Muscle of leg (tissue), 11 donors: ENCODE data around the gene SPINK14. TPM values are rescaled to one million over a fixed set of nuclear protein-coding genes. Genes with fewer than 3 reads are reported as not detected.

ENCODE experiments used
- DNase-seq: peaks from one replicate; pipeline ENCODE4 v3.0.0; 2013
- H3K27ac ChIP-seq: one replicate; pipeline ENCODE4 v1.5.1; 2013; ENCODE audit warnings: mild to moderate bottlenecking, low read length, control low read depth
- H3K27me3 ChIP-seq: one replicate; pipeline ENCODE4 v1.6.1; 2013; ENCODE audit warnings: low read length; ENCODE audit not compliant: control insufficient read depth, insufficient read depth
- H3K36me3 ChIP-seq: one replicate; pipeline ENCODE4 v1.6.1; 2013; ENCODE audit warnings: low read length; ENCODE audit not compliant: control insufficient read depth, insufficient read depth
- H3K4me1 ChIP-seq: one replicate; pipeline ENCODE4 v1.6.1; 2013; ENCODE audit warnings: low read length; ENCODE audit not compliant: control insufficient read depth, insufficient read depth
- H3K4me3 ChIP-seq: one replicate; pipeline ENCODE4 v1.5.1; 2013; ENCODE audit warnings: low read length, control low read depth
- H3K9me3 ChIP-seq: replicated peaks from 2 replicates; pipeline ENCODE4 v1.6.1; 2013; ENCODE audit warnings: low read depth, low read length; ENCODE audit not compliant: control insufficient read depth
- WGBS: methylation state at CpG from one replicate; pipeline ENCODE4 v1.1.5; 2013; ENCODE audit warnings: missing lambda C conversion rate; ENCODE audit not compliant: insufficient coverage; 5-methylcytosine and 5-hydroxymethylcytosine counted together
- polyA plus RNA-seq, 8 donors: library from polyadenylated mRNA; unstranded; fragments of 120-200 nt; gene quantifications; one replicate each; pipeline versions ENCODE4 v1.2.1 to v1.2.3, GENCODE V29; 2013; ENCODE audit warnings: inconsistent platforms in 1 of 8, low replicate concordance in 1 of 8; ENCODE audit not compliant: insufficient read length in 8 of 8, insufficient read depth in 1 of 8
- total RNA-seq: library from RNA; stranded (reverse); fragments of 120-200 nt; gene quantifications from one replicate; pipeline ENCODE4 v1.2.4, GENCODE V29; 2013

SPINK14 gene
- total and polyA plus RNA-seq, 9 donors = not detected

- Histone ChIP-seq H3K27me3 (no peaks in the 10 kb centered on the region), H3K9me3 (no peaks in the 10 kb centered on the region), H3K36me3 (no peaks in the 10 kb centered on the region), H3K27ac (no peak overlapping the region), H3K4me1 (no peaks in the 10 kb centered on the region), H3K4me3 (no peak overlapping the region)
- WGBS = no CpG with 5 or more reads among the region's 1 CpG
- DNase-seq = no peak
Measured at GRCh38 chr5:148191010-148191409, 22.7 kb downstream of the SPINK14 start.

- WGBS = no CpG with 5 or more reads among the region's 1 CpG
- Histone ChIP-seq H3K27me3 (no peaks in the 10 kb centered on the region), H3K4me3 (no peak overlapping the region), H3K36me3 (no peaks in the 10 kb centered on the region), H3K27ac (no peak overlapping the region), H3K4me1 (no peaks in the 10 kb centered on the region), H3K9me3 (no peaks in the 10 kb centered on the region)
- DNase-seq = no peak
Measured at GRCh38 chr5:148193202-148193601, 24.9 kb downstream of the SPINK14 start.

- no CpG with 5 or more reads among the region's 2 CpGs for WGBS
- no peak overlapping the region for H3K27ac ChIP-seq
Measured at GRCh38 chr5:148201151-148201550, 32.8 kb downstream of the SPINK14 start.

DNA sequence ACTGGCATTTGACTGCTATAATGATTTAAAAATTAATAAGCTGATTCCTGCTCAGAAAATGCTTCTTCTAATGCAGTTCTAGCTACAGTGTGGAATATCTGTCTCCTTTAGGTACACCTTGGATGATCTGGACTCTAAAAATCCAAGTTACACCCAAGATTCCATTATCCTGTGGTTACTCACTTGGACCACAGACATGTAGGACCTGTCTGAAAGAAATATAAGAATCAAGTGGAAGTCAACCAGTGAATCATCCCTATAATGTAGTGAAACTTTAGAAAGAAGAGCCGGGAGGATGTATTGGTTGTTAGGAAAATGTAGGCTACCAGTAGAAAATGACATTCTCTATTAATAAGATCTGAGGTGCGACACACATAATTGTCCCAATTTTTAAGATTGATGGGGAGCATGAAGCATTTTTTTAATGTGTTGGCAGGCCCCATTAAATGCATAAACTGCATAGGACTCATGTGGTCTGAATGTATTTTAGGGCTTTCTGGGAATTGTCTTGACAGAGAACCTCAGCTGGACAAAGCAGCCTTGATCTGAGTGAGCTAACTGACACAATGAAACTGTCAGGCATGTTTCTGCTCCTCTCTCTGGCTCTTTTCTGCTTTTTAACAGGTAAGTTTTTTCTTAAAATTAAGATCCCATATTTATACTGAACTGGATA lies 34.3 kb downstream of the SPINK14 start, which contains the start of gene SPINK6:
TSS of gene SPINK6 (plus strand) at position 512 of the 673 bp plus-strand sequence. CDS start at position 567, 55 bp downstream.
- Histone ChIP-seq H3K4me1 (no peaks in the 10 kb centered on the region), H3K9me3 (no peaks in the 10 kb centered on the region), H3K27me3 (no peaks in the 10 kb centered on the region), H3K4me3 (no peak within 1 kb of the TSS), H3K36me3 (no peaks in the 10 kb centered on the region), H3K27ac (no peak within 1 kb of the TSS)
- WGBS = no CpG with 5 or more reads among the region's 2 CpGs
- no peak for DNase-seq

More at GRCh38 chr5:148201151-148201550, 32.8 kb downstream of the SPINK14 start:
- Histone ChIP-seq H3K4me3 (no peak overlapping the region), H3K27me3 (no peaks in the 10 kb centered on the region), H3K9me3 (no peaks in the 10 kb centered on the region), H3K4me1 (no peaks in the 10 kb centered on the region), H3K36me3 (no peaks in the 10 kb centered on the region)
- DNase-seq = no peak

- H3K27me3 ChIP-seq = no peaks in the 10 kb centered on the region
- peak; percentile 27 for DNase-seq
Measured at GRCh38 chr5:148205044-148205806, 36.9 kb downstream of the SPINK14 start.

GRCh38 chr5:148205865-148206264 lies 37.5 kb downstream of the SPINK14 start:
- H3K27ac ChIP-seq = no peak overlapping the region

More at GRCh38 chr5:148205044-148205806, 36.9 kb downstream of the SPINK14 start:
- no peak overlapping the region for H3K4me3 ChIP-seq
- H3K27ac ChIP-seq = no peak overlapping the region
- H3K9me3 ChIP-seq = no peaks in the 10 kb centered on the region
- no peaks in the 10 kb centered on the region for H3K36me3 ChIP-seq
- H3K4me1 ChIP-seq = no peaks in the 10 kb centered on the region
- no CpG with 5 or more reads among the region's 4 CpGs for WGBS

GRCh38 chr5:148206620-148207019 lies 38.3 kb downstream of the SPINK14 start:
- no peak for DNase-seq
- no peaks in the 10 kb centered on the region for H3K27me3 ChIP-seq
- no peaks in the 10 kb centered on the region for H3K9me3 ChIP-seq
- no peaks in the 10 kb centered on the region for H3K36me3 ChIP-seq
- WGBS = no CpG with 5 or more reads among the region's 1 CpG
- no peaks in the 10 kb centered on the region for H3K4me1 ChIP-seq
- no peak overlapping the region for H3K4me3 ChIP-seq
- no peak overlapping the region for H3K27ac ChIP-seq

More at GRCh38 chr5:148205865-148206264, 37.5 kb downstream of the SPINK14 start:
- H3K36me3 ChIP-seq = no peaks in the 10 kb centered on the region
- H3K4me1 ChIP-seq = no peaks in the 10 kb centered on the region
- no peaks in the 10 kb centered on the region for H3K9me3 ChIP-seq
- no peak for DNase-seq
- H3K4me3 ChIP-seq = no peak overlapping the region
- no CpG with 5 or more reads among the region's 1 CpG for WGBS
- no peaks in the 10 kb centered on the region for H3K27me3 ChIP-seq

DNA sequence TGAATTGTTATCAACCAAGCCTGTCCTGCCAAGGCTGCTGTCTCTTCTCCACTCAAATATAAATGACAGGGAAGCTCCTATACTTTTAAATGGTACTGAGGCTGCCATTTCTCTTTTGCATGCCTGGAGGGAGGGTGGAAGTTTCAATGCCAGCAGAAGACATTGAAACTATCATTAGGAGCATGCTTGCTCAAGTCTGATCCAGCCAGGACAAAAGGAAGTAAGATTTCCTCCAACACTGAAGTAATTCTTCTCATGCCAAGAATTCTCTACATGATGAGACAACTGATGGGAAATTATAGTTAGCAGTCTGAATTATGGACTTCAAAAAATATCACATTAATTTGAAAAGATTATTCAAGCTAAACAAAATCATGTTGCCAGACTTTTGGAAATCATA lies 39.9 kb downstream of the SPINK14 start:
- Histone ChIP-seq H3K4me1 (no peaks in the 10 kb centered on the region), H3K27ac (no peak overlapping the region), H3K27me3 (no peaks in the 10 kb centered on the region), H3K9me3 (no peaks in the 10 kb centered on the region), H3K4me3 (no peak overlapping the region), H3K36me3 (no peaks in the 10 kb centered on the region)
- no peak for DNase-seq

DNA sequence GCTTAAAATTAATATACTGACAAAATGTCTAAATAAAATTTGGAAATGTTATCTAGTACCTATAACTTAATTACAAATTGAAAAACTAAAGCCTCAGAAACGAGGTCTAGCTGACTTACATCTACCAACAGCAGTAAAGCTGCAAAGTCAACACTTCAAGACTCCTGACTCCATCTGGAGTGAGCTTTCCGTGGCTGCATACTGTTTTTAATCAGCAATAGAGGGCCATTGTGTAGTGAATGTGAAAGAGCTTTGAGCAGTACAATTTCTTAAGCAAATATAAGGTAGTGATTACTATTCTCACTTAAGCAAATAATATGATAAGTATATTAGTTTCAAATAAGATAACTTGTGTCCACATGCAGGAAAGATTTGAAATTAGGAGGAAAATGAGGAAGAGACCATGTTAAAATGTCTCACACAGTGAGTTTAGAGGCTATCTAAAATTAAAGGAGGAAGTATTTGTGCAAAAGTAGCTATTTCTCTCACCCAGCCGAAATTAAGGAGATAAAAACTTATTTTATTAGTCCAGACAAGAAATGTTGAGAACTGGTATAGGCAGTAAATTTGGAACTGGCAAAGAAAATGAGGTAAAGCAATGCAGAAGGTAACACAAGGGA lies 40.9 kb downstream of the SPINK14 start:
- no CpG with 5 or more reads among the region's 3 CpGs for WGBS
- H3K9me3 ChIP-seq = no peaks in the 10 kb centered on the region
- DNase-seq = peak; percentile 15
- H3K36me3 ChIP-seq = no peaks in the 10 kb centered on the region
- H3K27me3 ChIP-seq = no peaks in the 10 kb centered on the region
- H3K4me3 ChIP-seq = no peak overlapping the region
- no peaks in the 10 kb centered on the region for H3K4me1 ChIP-seq
- no peak overlapping the region for H3K27ac ChIP-seq

- Histone ChIP-seq H3K36me3 (no peaks in the 10 kb centered on the region), H3K4me1 (no peaks in the 10 kb centered on the region), H3K4me3 (no peak overlapping the region), H3K27ac (no peak overlapping the region), H3K9me3 (no peaks in the 10 kb centered on the region), H3K27me3 (no peaks in the 10 kb centered on the region)
- no CpG with 5 or more reads among the region's 1 CpG for WGBS
- peak; percentile 51 for DNase-seq
Measured at GRCh38 chr5:148214665-148215185, 46.4 kb downstream of the SPINK14 start.
